Measurements from ENCODE around the gene SLC25A48. TPM values are rescaled to one million over a fixed set of nuclear protein-coding genes. Genes with fewer than 3 reads are reported as not detected.
"Not testable (repeated sequence)": the region's sequence is repeated elsewhere in the genome, so short reads cannot be mapped to it uniquely, and the experiment has no call there.

SLC25A48 gene
- total RNA-seq, 2 experiments from 2014 or later: not detected

DNA sequence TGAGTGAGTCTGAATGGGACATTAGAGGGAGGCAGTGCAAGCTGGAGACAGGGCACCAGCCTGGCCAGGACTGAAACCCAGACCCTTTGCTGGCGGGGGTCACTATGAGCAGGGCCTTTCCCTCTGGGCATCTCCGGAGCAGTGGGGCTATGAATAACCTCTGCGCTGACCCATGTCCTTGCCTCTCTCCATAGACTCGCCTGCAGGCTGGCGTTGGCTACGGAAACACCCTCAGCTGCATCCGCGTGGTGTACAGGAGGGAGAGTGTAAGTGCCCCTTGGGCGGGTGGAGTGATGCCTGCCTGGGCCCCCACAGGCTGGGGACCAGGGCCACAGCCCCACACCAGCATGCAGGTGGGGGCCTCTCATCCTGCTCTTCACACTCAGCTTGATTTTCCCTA, 15.8 kb downstream of the SLC25A48 start:
- no peaks in the 10 kb centered on the region for H3K9me3 Mint-ChIP-seq
- no peak for DNase-seq
- ChIA-PET POLR2A (no interaction called here), CTCF (no interaction called here)
- H3K27me3 Mint-ChIP-seq: no peaks in the 10 kb centered on the region
- no peak overlapping the region for H3K27ac Mint-ChIP-seq
- no peaks in the 10 kb centered on the region for H3K36me3 Mint-ChIP-seq
- H3K4me3 Mint-ChIP-seq: no peak overlapping the region
- H3K4me1 Mint-ChIP-seq (ENCODE audit: low read depth): no peaks in the 10 kb centered on the region
- intact Hi-C loops (cut with micrococcal nuclease): no loop called here

DNA sequence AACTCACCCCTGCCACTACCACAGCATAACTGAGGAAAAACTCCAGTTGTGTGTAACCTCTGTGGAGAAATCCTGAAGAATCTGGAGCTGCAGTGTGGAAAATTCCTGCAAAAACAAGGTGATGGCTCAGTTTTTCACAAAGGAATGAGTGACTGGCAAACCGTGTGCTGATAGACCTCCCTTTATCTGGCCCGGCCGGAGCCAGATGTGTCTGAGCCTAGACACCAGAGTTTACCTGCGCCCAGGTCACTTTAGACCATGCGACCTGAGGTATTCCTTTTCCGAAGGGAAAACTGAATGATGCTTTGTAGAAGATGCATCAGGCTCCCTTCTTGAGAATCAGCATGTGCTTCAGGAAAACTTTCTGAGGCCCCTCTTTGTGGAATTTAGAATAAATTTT, 16.2 kb downstream of the SLC25A48 start:
- H3K36me3 Mint-ChIP-seq: no peaks in the 10 kb centered on the region
- CTCF ChIA-PET: no interaction called here
- no peak overlapping the region for H3K27ac Mint-ChIP-seq
- H3K9me3 Mint-ChIP-seq: no peaks in the 10 kb centered on the region
- no peak for DNase-seq
- POLR2A ChIA-PET: no interaction called here
- no peaks in the 10 kb centered on the region for H3K27me3 Mint-ChIP-seq
- H3K4me3 Mint-ChIP-seq: no peak overlapping the region
- intact Hi-C loops (cut with micrococcal nuclease): no loop called here
- H3K4me1 Mint-ChIP-seq (ENCODE audit: low read depth): no peaks in the 10 kb centered on the region

DNA sequence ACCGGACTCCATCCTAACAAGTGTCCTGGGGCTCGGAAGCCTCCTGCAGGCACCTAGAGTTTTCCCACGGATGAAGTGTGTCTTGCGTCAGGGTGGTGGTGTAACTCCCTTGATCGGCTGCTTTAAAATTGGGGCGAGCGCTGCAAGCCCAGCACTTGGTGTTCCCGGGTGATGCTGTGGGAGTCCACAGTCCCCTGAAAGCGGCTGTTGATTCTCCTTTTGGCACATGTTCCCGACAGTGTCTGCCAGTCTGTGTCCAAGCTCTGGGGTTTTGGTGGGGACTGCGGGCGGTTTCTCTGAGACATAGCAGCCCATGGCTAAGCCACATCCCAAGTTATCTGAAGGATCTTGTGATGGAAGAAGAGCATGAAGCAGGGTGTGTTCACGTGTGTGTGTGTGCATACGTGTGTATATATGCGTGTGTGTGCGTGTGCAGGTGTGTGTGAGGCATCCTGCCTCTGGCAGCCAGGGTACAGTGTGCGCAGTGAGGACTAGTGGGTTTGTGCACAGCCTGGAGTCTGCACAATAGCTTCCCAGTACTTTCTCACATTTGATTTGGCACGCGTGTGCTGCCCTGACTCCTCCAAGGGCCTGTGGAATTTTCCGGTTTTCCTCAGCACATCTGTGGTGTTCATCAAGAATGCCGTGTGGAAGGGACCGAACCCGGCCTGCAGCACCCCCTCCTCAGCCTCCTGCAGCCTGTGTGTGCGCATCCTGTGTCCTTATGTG, 16.9 kb downstream of the SLC25A48 start:
- DNase-seq: no peak
- POLR2A ChIA-PET: no interaction called here
- Mint-ChIP-seq H3K27me3 (peaks cover under 1% of the 10 kb centered on the region), H3K4me1 (ENCODE audit: low read depth) (no peaks in the 10 kb centered on the region), H3K4me3 (no peak overlapping the region), H3K36me3 (no peaks in the 10 kb centered on the region), H3K9me3 (no peaks in the 10 kb centered on the region), H3K27ac (no peak overlapping the region)
- CTCF ChIA-PET: no interaction called here
- intact Hi-C loops (cut with micrococcal nuclease): no loop called here

DNA sequence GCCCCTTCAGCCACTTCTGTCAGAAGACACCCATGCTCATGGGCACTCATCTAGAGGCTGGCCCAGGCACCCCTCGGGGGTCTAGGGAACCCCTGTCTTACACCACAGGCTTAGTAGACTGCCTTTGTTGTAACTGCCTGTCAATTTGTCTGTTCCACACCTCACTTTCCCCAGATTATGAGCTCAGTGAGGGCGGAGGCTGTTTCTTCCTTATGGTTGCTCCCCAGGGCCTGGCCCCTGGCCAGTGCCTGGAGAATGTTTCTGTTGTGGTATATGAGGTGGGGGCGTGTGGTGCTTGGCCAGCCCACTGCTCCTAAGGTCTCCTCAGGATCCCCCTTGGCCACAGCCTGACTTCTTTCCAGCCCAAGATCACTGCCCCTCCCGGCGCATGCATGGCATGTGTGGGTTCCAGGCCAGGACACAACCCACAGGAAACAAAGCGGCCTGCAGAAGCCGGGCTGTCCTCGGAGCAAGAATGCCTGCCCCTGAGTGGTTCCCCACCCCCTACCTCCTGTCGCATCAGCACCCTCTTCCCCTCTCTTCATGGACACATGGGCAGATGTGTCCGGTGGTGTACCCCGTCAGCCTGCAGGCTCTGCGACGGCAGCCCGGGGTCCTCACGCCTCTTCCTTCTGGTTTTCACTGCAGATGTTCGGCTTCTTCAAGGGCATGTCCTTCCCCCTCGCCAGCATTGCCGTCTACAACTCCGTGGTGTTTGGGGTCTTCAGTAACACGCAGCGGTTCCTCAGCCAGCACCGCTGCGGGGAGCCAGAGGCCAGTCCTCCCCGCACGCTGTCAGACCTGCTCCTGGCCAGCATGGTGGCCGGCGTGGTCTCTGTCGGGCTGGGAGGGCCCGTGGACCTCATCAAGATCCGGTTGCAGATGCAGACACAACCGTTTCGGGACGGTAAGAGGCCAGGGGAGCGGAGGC, 17.7 kb downstream of the SLC25A48 start:
- Mint-ChIP-seq H3K9me3 (no peaks in the 10 kb centered on the region), H3K27me3 (peaks cover 1% of the 10 kb centered on the region), H3K36me3 (no peaks in the 10 kb centered on the region), H3K4me1 (ENCODE audit: low read depth) (no peaks in the 10 kb centered on the region), H3K4me3 (no peak overlapping the region), H3K27ac (no peak overlapping the region)
- DNase-seq: no peak
- POLR2A ChIA-PET: no interaction called here
- CTCF ChIA-PET: no interaction called here
- intact Hi-C loops (cut with micrococcal nuclease): no loop called here

DNA sequence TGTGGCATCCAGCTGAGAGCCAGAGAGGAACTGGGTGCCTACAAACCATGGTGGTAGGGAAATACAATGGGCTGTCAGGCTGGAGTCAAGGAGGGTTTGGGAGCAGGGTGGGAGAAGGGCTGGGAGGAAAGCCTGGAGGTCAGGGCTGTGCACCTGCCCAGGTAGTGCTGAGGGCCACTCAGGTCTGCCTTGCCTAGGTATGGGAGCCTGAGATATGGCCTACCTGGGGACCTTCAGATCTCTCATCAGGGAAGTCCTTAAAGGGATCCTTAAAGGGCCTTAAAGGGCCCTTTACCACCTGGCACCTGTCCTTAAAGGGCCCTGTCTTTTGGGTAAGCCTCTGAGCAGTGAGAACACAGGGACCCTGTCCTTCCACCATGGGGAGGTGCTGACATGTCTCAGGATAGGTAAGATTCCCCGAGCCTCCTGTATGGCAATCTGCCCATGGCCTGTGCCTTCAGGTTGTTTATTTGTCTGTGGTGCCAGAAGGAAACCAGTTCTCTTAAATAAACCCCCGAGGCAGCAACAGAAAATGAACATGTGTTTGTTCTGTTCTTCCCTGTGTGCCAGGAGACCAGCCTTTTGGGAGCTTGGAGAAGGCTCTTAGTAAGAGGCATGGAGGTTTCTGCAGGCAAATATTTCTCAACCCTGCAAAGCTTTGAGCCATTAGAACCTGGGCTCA, 23.3 kb downstream of the SLC25A48 start:
- Mint-ChIP-seq H3K4me3 (no peak overlapping the region), H3K27me3 (peaks cover 7% of the 10 kb centered on the region), H3K36me3 (no peaks in the 10 kb centered on the region), H3K27ac (no peak overlapping the region), H3K9me3 (no peaks in the 10 kb centered on the region), H3K4me1 (ENCODE audit: low read depth) (no peaks in the 10 kb centered on the region)
- CTCF ChIA-PET: no interaction called here
- no peak for DNase-seq
- intact Hi-C loops (cut with micrococcal nuclease): no loop called here
- POLR2A ChIA-PET: no interaction called here

DNA sequence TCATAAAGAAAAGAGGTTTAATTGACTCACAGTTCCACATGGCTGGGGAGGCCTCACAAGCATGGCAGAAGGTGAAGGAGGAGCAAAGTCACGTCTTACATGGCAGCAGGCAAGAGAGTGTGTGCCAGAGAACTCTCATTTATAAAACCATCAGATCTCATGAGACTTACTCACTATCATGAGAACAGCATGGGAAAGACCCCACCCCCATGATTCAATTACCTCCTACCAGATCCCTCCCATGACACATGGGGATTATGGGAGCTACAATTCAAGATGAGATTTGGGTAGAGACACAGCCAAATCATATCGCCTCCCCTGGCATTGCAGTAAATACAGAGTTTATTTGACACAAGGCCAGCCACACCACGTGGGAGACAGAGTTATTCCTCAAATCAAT, 24.7 kb downstream of the SLC25A48 start:
- H3K27me3 Mint-ChIP-seq; H3K4me3 Mint-ChIP-seq; H3K27ac Mint-ChIP-seq; H3K36me3 Mint-ChIP-seq; H3K4me1 Mint-ChIP-seq (ENCODE audit: low read depth); intact Hi-C loops (cut with micrococcal nuclease); CTCF ChIA-PET; POLR2A ChIA-PET; DNase-seq; H3K9me3 Mint-ChIP-seq: not testable (repeated sequence)

DNA sequence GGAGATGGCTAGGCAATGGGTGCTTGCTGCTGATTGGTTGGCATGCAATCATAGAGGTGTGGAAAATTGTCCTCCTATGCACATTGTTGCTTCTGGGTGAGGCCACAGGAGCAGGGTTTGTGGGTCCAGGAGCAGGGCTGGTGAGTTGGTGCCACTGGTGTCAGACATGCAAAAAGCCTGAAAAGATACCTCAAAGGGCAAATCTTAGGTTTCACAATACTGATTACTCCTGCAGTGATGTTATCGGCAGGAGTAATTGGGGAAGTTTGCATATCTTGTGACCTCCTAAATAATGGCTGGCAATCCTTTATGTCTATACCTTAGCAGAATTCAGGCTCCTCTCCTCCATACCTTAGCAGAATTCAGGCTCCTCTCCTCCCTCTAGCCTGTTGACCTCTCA, 25.2 kb downstream of the SLC25A48 start:
- Mint-ChIP-seq H3K4me3 (no peak overlapping the region), H3K27me3 (peaks cover 7% of the 10 kb centered on the region), H3K36me3 (no peaks in the 10 kb centered on the region), H3K9me3 (no peaks in the 10 kb centered on the region), H3K27ac (no peak overlapping the region), H3K4me1 (ENCODE audit: low read depth) (no peaks in the 10 kb centered on the region)
- POLR2A ChIA-PET: no interaction called here
- intact Hi-C loops (cut with micrococcal nuclease): no loop called here
- CTCF ChIA-PET: no interaction called here
- no peak for DNase-seq

DNA sequence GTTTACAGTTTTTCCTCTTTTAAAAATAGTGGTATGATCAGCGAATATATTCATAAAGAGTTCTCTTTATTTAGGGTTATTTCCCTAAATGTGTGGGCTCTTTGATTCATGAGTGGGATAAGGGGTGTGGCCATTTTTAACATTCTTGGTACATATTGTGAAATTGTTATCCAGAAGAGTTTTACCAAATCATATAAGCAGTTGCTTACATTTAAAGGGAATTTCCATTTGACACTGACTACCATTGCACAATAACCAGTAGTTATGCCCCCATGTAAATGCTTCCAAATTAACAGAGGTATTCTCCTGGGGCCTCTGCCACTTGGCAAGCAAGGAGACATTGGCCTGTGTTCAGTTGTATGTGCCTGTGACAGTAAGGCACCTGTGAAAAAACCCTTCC, 27.2 kb downstream of the SLC25A48 start:
- Mint-ChIP-seq H3K4me1 (ENCODE audit: low read depth) (no peaks in the 10 kb centered on the region), H3K4me3 (no peak overlapping the region), H3K9me3 (no peaks in the 10 kb centered on the region), H3K36me3 (no peaks in the 10 kb centered on the region), H3K27ac (no peak overlapping the region), H3K27me3 (peaks cover 6% of the 10 kb centered on the region)
- ChIA-PET CTCF (no interaction called here), POLR2A (no interaction called here)
- intact Hi-C loops (cut with micrococcal nuclease): no loop called here
- no peak for DNase-seq

DNA sequence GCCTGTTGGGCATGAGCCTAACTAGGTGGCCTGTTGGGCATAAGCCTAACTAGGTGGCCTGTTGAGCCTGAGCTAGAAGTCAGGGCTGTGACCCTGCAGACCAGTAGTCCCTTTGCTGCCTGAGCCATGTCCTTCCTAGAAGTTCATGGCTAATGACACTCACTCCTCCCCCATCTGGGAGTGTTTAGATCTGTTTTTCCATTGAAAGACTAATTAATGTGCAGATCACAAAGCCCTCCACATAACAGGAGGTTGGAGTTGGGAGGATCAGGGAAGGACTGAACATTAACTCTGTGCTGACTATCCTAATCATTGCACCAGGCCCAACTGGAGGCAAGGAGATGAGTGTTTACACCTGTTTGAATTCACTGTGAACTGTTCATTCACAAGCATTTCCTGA, 27.6 kb downstream of the SLC25A48 start:
- Mint-ChIP-seq H3K4me1 (ENCODE audit: low read depth) (no peaks in the 10 kb centered on the region), H3K4me3 (no peak overlapping the region), H3K27ac (no peak overlapping the region), H3K27me3 (peaks cover 6% of the 10 kb centered on the region), H3K9me3 (no peaks in the 10 kb centered on the region), H3K36me3 (no peaks in the 10 kb centered on the region)
- ChIA-PET POLR2A (no interaction called here), CTCF (no interaction called here)
- intact Hi-C loops (cut with micrococcal nuclease): no loop called here
- DNase-seq: no peak

DNA sequence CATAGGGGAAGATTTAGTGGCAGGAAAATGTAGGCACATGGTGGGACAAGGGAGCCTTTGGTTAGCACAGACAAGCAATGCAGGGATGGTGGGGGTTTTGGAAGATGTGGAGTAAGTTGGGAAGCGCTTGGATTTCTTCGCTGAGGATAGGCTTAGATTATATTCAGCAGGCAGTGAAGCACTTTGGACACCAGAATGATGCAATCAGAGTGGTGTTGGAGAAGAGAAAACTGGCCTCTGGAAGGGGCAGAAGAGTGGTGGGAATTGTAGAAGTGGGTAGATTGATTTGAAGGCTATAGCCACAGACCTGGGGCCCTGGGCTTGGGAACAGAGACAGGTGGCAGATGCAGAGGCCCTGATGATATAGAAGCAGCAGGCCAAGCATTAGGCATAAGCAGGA, 28.3 kb downstream of the SLC25A48 start:
- Mint-ChIP-seq H3K9me3 (no peaks in the 10 kb centered on the region), H3K27me3 (peaks cover 6% of the 10 kb centered on the region), H3K4me3 (no peak overlapping the region), H3K27ac (no peak overlapping the region), H3K36me3 (no peaks in the 10 kb centered on the region), H3K4me1 (ENCODE audit: low read depth) (no peaks in the 10 kb centered on the region)
- ChIA-PET POLR2A (no interaction called here), CTCF (no interaction called here)
- intact Hi-C loops (cut with micrococcal nuclease): no loop called here
- no peak for DNase-seq

DNA sequence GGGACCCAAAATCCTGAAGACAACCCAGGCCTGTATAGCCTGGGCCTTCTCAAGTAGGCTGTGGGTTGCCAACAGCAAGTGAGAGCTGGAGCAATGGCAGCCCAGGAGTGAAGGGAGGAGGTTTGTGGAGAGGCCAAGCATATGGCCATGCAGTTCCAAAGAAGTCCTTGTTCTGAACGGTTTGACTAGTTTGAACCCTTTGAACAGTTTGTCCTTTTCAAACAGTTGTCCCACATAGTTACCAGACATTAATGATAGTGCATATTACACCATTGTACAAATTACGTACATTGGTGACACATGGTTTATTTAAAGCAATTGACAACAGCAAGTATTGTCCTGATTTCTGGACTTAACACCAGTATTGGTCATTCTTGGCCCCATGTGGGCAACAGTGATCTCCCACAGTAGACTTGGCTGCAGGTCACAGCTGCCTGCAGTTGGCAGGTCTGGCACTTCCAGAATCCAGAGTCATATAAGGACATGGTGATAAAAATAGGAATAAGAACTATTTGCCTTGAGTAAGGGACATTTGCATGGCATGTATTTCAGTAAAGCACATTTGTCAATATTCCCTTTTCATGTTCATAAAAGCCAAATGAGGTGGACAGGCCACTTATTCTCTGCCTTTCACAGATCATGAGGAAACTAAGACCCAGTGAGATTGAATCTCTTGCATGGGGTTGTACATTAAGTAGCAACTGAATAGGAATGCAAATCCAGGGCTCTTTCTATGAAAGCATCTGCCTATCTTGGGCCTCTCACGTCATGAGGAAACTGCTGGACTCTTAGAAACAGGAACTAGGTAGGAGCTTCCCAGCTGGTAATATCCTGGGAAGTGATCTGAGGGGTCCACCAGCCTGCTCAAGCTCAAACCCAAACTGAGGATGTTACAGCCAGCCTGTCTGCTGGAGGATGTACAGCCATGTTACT, 30.3 kb downstream of the SLC25A48 start:
- DNase-seq: no peak
- no peaks in the 10 kb centered on the region for H3K4me1 Mint-ChIP-seq (ENCODE audit: low read depth)
- no peaks in the 10 kb centered on the region for H3K9me3 Mint-ChIP-seq
- H3K4me3 Mint-ChIP-seq: no peak overlapping the region
- H3K36me3 Mint-ChIP-seq: no peaks in the 10 kb centered on the region
- H3K27ac Mint-ChIP-seq: no peak overlapping the region
- ChIA-PET CTCF (no interaction called here), POLR2A (no interaction called here)
- intact Hi-C loops (cut with micrococcal nuclease): no loop called here
- no peaks in the 10 kb centered on the region for H3K27me3 Mint-ChIP-seq

DNA sequence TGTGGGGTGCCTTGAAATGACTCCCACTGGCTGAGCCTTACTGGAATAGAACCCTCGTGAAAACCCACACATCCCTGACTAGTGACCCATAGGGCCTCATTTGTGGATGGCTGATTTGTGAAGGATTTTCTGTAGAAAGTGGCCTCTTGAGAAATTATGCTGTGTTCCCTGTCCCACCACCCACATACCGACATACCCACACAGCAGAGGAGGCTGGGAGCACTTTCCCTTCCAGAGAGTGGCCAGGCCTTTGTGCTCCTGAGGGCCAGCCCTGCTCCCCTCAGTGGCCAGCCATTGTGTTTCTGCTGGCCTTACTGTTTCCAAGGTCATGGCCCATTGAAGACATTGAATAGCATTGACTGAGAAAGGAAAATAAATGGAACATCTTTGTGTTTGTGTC, 31.6 kb downstream of the SLC25A48 start:
- Mint-ChIP-seq H3K27ac (no peak overlapping the region), H3K36me3 (no peaks in the 10 kb centered on the region)
- CTCF ChIA-PET: no interaction called here

More for the DNA sequence above, 31.6 kb downstream of the SLC25A48 start:
- intact Hi-C loops (cut with micrococcal nuclease): no loop called here
- POLR2A ChIA-PET: no interaction called here
- Mint-ChIP-seq H3K9me3 (no peaks in the 10 kb centered on the region), H3K27me3 (peaks cover 4% of the 10 kb centered on the region), H3K4me3 (no peak overlapping the region), H3K4me1 (ENCODE audit: low read depth) (no peaks in the 10 kb centered on the region)
- DNase-seq: no peak

Measured in activated CD4-positive, alpha-beta memory T cell treated with anti-CD3 and anti-CD28 coated beads for 36 hours (primary cell).